ENCODE results near the gene SMIM38.

The SMIM38 gene

GRCh38 chr11:69187540-69188065, 31.9 kb downstream of the SMIM38 start:
- TF ChIP-seq GATA2 (IDR thresholded peaks at IDR 0.05; ENCODE audit: low read depth, low read length) (no peak), GATA3 (IDR thresholded peaks at IDR 0.05; ENCODE audit: low read depth, low read length) (no peak)

- TF ChIP-seq GATA3 (IDR thresholded peaks at IDR 0.05; ENCODE audit: low read depth, low read length) = no peak
- no peak for TF ChIP-seq GATA2 (IDR thresholded peaks at IDR 0.05; ENCODE audit: low read depth, low read length)
Observed at GRCh38 chr11:69189059-69189458, 33.3 kb downstream of the SMIM38 start.

- no peak for TF ChIP-seq GATA2 (IDR thresholded peaks at IDR 0.05; ENCODE audit: low read depth, low read length)
- TF ChIP-seq GATA3 (IDR thresholded peaks at IDR 0.05; ENCODE audit: low read depth, low read length) = no peak
Observed at GRCh38 chr11:69190796-69191536, 35.2 kb downstream of the SMIM38 start.

GRCh38 chr11:69192301-69192721, 36.6 kb downstream of the SMIM38 start:
- TF ChIP-seq GATA2 (IDR thresholded peaks at IDR 0.05; ENCODE audit: low read depth, low read length) = peak; percentile 77
- no peak; the same call in 1 of the 2 replicates for TF ChIP-seq GATA3 (IDR thresholded peaks at IDR 0.05; ENCODE audit: low read depth, low read length)

- TF ChIP-seq GATA3 (IDR thresholded peaks at IDR 0.05; ENCODE audit: low read depth, low read length) (no peak), GATA2 (IDR thresholded peaks at IDR 0.05; ENCODE audit: low read depth, low read length) (0 out of 2 replicates have a peak, but pooled peaks have one; percentile 29)
Observed at GRCh38 chr11:69193151-69193550, 37.4 kb downstream of the SMIM38 start.

GRCh38 chr11:69193629-69194028, 37.9 kb downstream of the SMIM38 start:
- TF ChIP-seq GATA2 (IDR thresholded peaks at IDR 0.05; ENCODE audit: low read depth, low read length) = no peak
- TF ChIP-seq GATA3 (IDR thresholded peaks at IDR 0.05; ENCODE audit: low read depth, low read length) = no peak

- TF ChIP-seq GATA2 (IDR thresholded peaks at IDR 0.05; ENCODE audit: low read depth, low read length) (no peak), GATA3 (IDR thresholded peaks at IDR 0.05; ENCODE audit: low read depth, low read length) (no peak)
Observed at GRCh38 chr11:69194396-69194795, 38.7 kb downstream of the SMIM38 start.

GRCh38 chr11:69194956-69195355, 39.2 kb downstream of the SMIM38 start:
- no peak for TF ChIP-seq GATA3 (IDR thresholded peaks at IDR 0.05; ENCODE audit: low read depth, low read length)
- no peak for TF ChIP-seq GATA2 (IDR thresholded peaks at IDR 0.05; ENCODE audit: low read depth, low read length)

- no peak for TF ChIP-seq GATA2 (IDR thresholded peaks at IDR 0.05; ENCODE audit: low read depth, low read length)
- no peak for TF ChIP-seq GATA3 (IDR thresholded peaks at IDR 0.05; ENCODE audit: low read depth, low read length)
Observed at GRCh38 chr11:69195824-69196782, 40.4 kb downstream of the SMIM38 start.

- TF ChIP-seq GATA3 (IDR thresholded peaks at IDR 0.05; ENCODE audit: low read depth, low read length) (no peak), GATA2 (IDR thresholded peaks at IDR 0.05; ENCODE audit: low read depth, low read length) (no peak)
Observed at GRCh38 chr11:69196783-69197169, 41.0 kb downstream of the SMIM38 start.

- no peak for TF ChIP-seq GATA3 (IDR thresholded peaks at IDR 0.05; ENCODE audit: low read depth, low read length)
- TF ChIP-seq GATA2 (IDR thresholded peaks at IDR 0.05; ENCODE audit: low read depth, low read length) = no peak
Observed at GRCh38 chr11:69198891-69199582, 43.3 kb downstream of the SMIM38 start.

GRCh38 chr11:69199583-69200315, 44.0 kb downstream of the SMIM38 start:
- TF ChIP-seq GATA3 (IDR thresholded peaks at IDR 0.05; ENCODE audit: low read depth, low read length) (no peak), GATA2 (IDR thresholded peaks at IDR 0.05; ENCODE audit: low read depth, low read length) (no peak)
